H1 (cell line): ENCODE results near the gene GNG11. TPM values are rescaled to one million over a fixed set of nuclear protein-coding genes. Genes with fewer than 3 reads are reported as not detected.

Source experiments
- CTCF ChIA-PET: fragments of 300-600 bp; sonication (Branson Sonifier 250); formaldehyde crosslinking; loops from one replicate; lab custom pipeline; 2021; ENCODE audit not compliant: partially characterized antibody; lab: Charles Lee
- POLR2A ChIA-PET: fragments of 300-600 bp; sonication (Branson Sonifier 250); formaldehyde crosslinking; loops from one replicate; lab custom pipeline; 2021; ENCODE audit warnings: inconsistent platforms; ENCODE audit not compliant: partially characterized antibody; lab: Charles Lee
- DNase-seq, 2 experiments: peaks; one replicate each; pipeline versions ENCODE4 v3.0.0 to v3.0.0-alpha.2; 2010 to 2022; ENCODE audit warnings: low spot score in 2 of 2, low read depth in 1 of 2, mixed read lengths in 1 of 2
- FAIRE-seq: peaks from 2 replicates; lab custom pipeline; 2011; peaks lifted over from hg19 to GRCh38; lab: Jason Lieb, UNC
- H2AFZ ChIP-seq: 2 replicates; pipeline ENCODE4 v1.8.1; 2012; ENCODE audit warnings: low read length, inconsistent platforms
- H2AK5ac ChIP-seq: 2 replicates; pipeline ENCODE4 v1.6.1; 2013; ENCODE audit warnings: low read depth, low read length
- H2BK120ac ChIP-seq: replicated peaks from 2 replicates; pipeline ENCODE3; 2013; ENCODE audit warnings: low read depth, low read length, inconsistent platforms
- H2BK12ac ChIP-seq: 2 replicates; pipeline ENCODE4 v1.6.1; 2013; ENCODE audit warnings: low read depth, low read length
- H2BK15ac ChIP-seq: 2 replicates; pipeline ENCODE4 v1.6.1; 2013; ENCODE audit warnings: low read length
- H2BK20ac ChIP-seq: 2 replicates; pipeline ENCODE4 v1.6.1; 2013; ENCODE audit warnings: low read length
- H2BK5ac ChIP-seq: 2 replicates; pipeline ENCODE4 v1.6.1; 2013; ENCODE audit warnings: low read depth, low read length
- H3K14ac ChIP-seq: 2 replicates; pipeline ENCODE4 v1.6.1; 2013; ENCODE audit warnings: inconsistent platforms; ENCODE audit not compliant: insufficient read length
- H3K18ac ChIP-seq: 2 replicates; pipeline ENCODE4 v1.6.1; 2013; ENCODE audit warnings: low read length; ENCODE audit errors: extremely low read depth
- H3K23ac ChIP-seq: 2 replicates; pipeline ENCODE4 v1.6.1; 2013; ENCODE audit warnings: inconsistent platforms; ENCODE audit not compliant: insufficient read length
- H3K23me2 ChIP-seq: 2 replicates; pipeline ENCODE4 v1.6.1; 2013; ENCODE audit warnings: low read depth, low read length
- H3K27ac ChIP-seq: 2 replicates; pipeline ENCODE4 v1.6.1; 2011; ENCODE audit warnings: low read depth, low read length, inconsistent platforms
- H3K27me3 ChIP-seq, 4 experiments: replicated peaks in 1 of 4; 1 replicate in 1 of 4; 2 replicates in 3 of 4; pipeline versions ENCODE4 v1.6.1 to v1.8.1; 2011 to 2013; ENCODE audit warnings: low read length in 3 of 4, mild to moderate bottlenecking in 3 of 4, inconsistent platforms in 2 of 4, mixed read lengths in 2 of 4, moderate library complexity in 1 of 4; ENCODE audit not compliant: control insufficient read depth in 3 of 4, insufficient read depth in 3 of 4; ENCODE audit errors: extremely low read depth in 1 of 4
- H3K36me3 ChIP-seq, 4 experiments: 2 replicates each; pipeline versions ENCODE4 v1.6.1 to v1.8.1; 2011 to 2013; ENCODE audit warnings: mild to moderate bottlenecking in 4 of 4, low read length in 3 of 4, moderate library complexity in 2 of 4, control low read depth in 1 of 4, inconsistent platforms in 1 of 4; ENCODE audit not compliant: insufficient read depth in 4 of 4, control insufficient read depth in 2 of 4
- H3K4ac ChIP-seq: replicated peaks from 2 replicates; pipeline ENCODE3; 2013; ENCODE audit warnings: low read length, low read depth, mixed read lengths, inconsistent platforms; ENCODE audit not compliant: insufficient read length
- H3K4me1 ChIP-seq, 4 experiments: replicated peaks in 1 of 4; 1 replicate in 1 of 4; 2 replicates in 3 of 4; pipeline versions ENCODE4 v1.6.1 to v1.8.1; 2011 to 2013; ENCODE audit warnings: low read length in 3 of 4, inconsistent platforms in 2 of 4, mixed read lengths in 1 of 4; ENCODE audit not compliant: insufficient read depth in 4 of 4, control insufficient read depth in 3 of 4
- H3K4me2 ChIP-seq, 2 experiments: 2 replicates each; pipeline versions ENCODE4 v1.6.1 to v1.8.1; 2011 to 2013; ENCODE audit warnings: low read depth in 2 of 2, low read length in 2 of 2, control low read depth in 1 of 2, inconsistent platforms in 1 of 2, mild to moderate bottlenecking in 1 of 2; ENCODE audit not compliant: insufficient read depth in 1 of 2
- H3K4me3 ChIP-seq, 4 experiments: fragments of 200-600, 300-600 bp in 1 of 4; sonication (generic), shearing (Covaris generic), sonication (Bioruptor Twin) in 1 of 4; 2 replicates each; pipeline versions ENCODE4 v1.5.1 to v1.8.1; 2011 to 2016; ENCODE audit warnings: low read length in 4 of 4, low read depth in 3 of 4, control low read depth in 2 of 4, inconsistent platforms in 2 of 4, mild to moderate bottlenecking in 2 of 4, mixed read lengths in 1 of 4, moderate library complexity in 1 of 4; ENCODE audit not compliant: insufficient read depth in 2 of 4; ENCODE audit errors: extremely low read depth in 1 of 4
- H3K56ac ChIP-seq: replicated peaks from 2 replicates; pipeline ENCODE3; 2013; ENCODE audit warnings: low read depth, mild to moderate bottlenecking, mixed read lengths, low read length, inconsistent platforms; ENCODE audit not compliant: insufficient read length
- H3K79me1 ChIP-seq: 2 replicates; pipeline ENCODE4 v1.6.1; 2013; ENCODE audit warnings: low read depth, low read length, control low read depth
- H3K79me2 ChIP-seq, 2 experiments: 2 replicates each; pipeline versions ENCODE4 v1.6.1 to v1.8.1; 2012 to 2013; ENCODE audit warnings: low read length in 2 of 2, mild to moderate bottlenecking in 2 of 2, inconsistent platforms in 1 of 2; ENCODE audit not compliant: insufficient read depth in 2 of 2, control insufficient read depth in 1 of 2
- H3K9ac ChIP-seq, 4 experiments: replicated peaks in 1 of 4; 1 replicate in 1 of 4; 2 replicates in 3 of 4; pipeline versions ENCODE4 v1.6.1 to v1.8.1; 2011 to 2013; ENCODE audit warnings: low read depth in 3 of 4, low read length in 3 of 4, control low read depth in 2 of 4, mild to moderate bottlenecking in 2 of 4, moderate library complexity in 2 of 4, inconsistent platforms in 1 of 4; ENCODE audit errors: extremely low read depth in 1 of 4
- H3K9me3 ChIP-seq, 2 experiments: 2 replicates each; pipeline versions ENCODE4 v1.6.1 to v1.8.1; 2012 to 2013; ENCODE audit warnings: mild to moderate bottlenecking in 2 of 2, moderate library complexity in 2 of 2, control low read depth in 1 of 2, inconsistent platforms in 1 of 2, low read depth in 1 of 2, low read length in 1 of 2, mixed read lengths in 1 of 2; ENCODE audit not compliant: insufficient read depth in 2 of 2
- H4K20me1 ChIP-seq, 2 experiments: replicated peaks in 1 of 2; 2 replicates each; pipeline versions ENCODE3 to v1.8.1; 2011 to 2013; ENCODE audit warnings: inconsistent platforms in 2 of 2, low read length in 2 of 2, mild to moderate bottlenecking in 1 of 2; ENCODE audit not compliant: insufficient read depth in 2 of 2, control insufficient read depth in 1 of 2
- H4K5ac ChIP-seq: 2 replicates; pipeline ENCODE4 v1.6.1; 2013; ENCODE audit warnings: low read length, low read depth, mixed read lengths, inconsistent platforms; ENCODE audit not compliant: insufficient read length
- H4K8ac ChIP-seq: 2 replicates; pipeline ENCODE4 v1.8.0; 2013; ENCODE audit warnings: mild to moderate bottlenecking, moderate library complexity, low read length, inconsistent platforms; ENCODE audit not compliant: insufficient read depth; ENCODE audit errors: extremely low read depth
- H4K91ac ChIP-seq: replicated peaks from 2 replicates; pipeline ENCODE3; 2013; ENCODE audit warnings: low read length, mixed read lengths, inconsistent platforms; ENCODE audit not compliant: insufficient read length
- BCL11A ChIP-seq, 2 experiments: IDR thresholded peaks; one replicate each; pipeline ENCODE4 v1.6.1; 2011; ENCODE audit warnings: low read depth in 2 of 2, low read length in 2 of 2, mild to moderate bottlenecking in 2 of 2
- CBX5 ChIP-seq: fragments of 300-800, 300-1000 bp; sonication (generic); IDR thresholded peaks from 2 replicates; pipeline ENCODE4 v1.7.1; 2016; ENCODE audit warnings: antibody characterized with exemption, low read length, low read depth
- KDM5A ChIP-seq: fragments of 200-600 bp; IDR thresholded peaks from 2 replicates; pipeline ENCODE4 v1.7.1; 2012; ENCODE audit warnings: mild to moderate bottlenecking, low read length, inconsistent platforms, mixed read lengths
- POLR2AphosphoS5 ChIP-seq: IDR thresholded peaks from 2 replicates; pipeline ENCODE4 v1.6.1; 2011; ENCODE audit warnings: low read depth, low read length
- SP2 ChIP-seq: IDR thresholded peaks from 2 replicates; pipeline ENCODE4 v1.6.1; 2012; ENCODE audit warnings: mild to moderate bottlenecking, low read length, inconsistent platforms
- SP4 ChIP-seq: IDR thresholded peaks from 2 replicates; pipeline ENCODE4 v1.6.1; 2012; ENCODE audit warnings: low read length, inconsistent platforms
- SRF ChIP-seq: IDR thresholded peaks from 2 replicates; pipeline ENCODE4 v1.6.1; 2011; ENCODE audit warnings: mild to moderate bottlenecking, low read depth, low read length, moderate library complexity
- TBP ChIP-seq: IDR thresholded peaks from 2 replicates; pipeline ENCODE4 v1.6.1; 2011; ENCODE audit warnings: low read depth, low read length, improper control_type of control experiment
- polyA plus RNA-seq, 7 experiments: library from polyadenylated mRNA; depleted of rRNA in 3 of 7; stranded (reverse) in 5 of 7; unstranded in 2 of 7; fragments of >200 nt in 5 of 7; fragments of 200-250 nt in 2 of 7; gene quantifications; 1 replicate in 5 of 7; 2 replicates in 1 of 7; 4 replicates in 1 of 7; pipeline versions ENCODE4 v1.2.1 to v1.2.3, GENCODE V29; 2011 to 2013; ENCODE audit warnings: missing spikeins in 2 of 7, mixed read lengths in 2 of 7
- total RNA-seq: library from RNA; stranded (reverse); fragmentation: NEBNext Ultra II Directional; extraction: Animal tissue kit (Norgen Biotek cat#: 25700); gene quantifications from 2 replicates; pipeline ENCODE4 v1.2.1, GENCODE V29; 2021
- TF ChIP-seq, protein P1 (sequence below): IDR thresholded peaks from 2 replicates; pipeline ENCODE4 v1.6.1; 2011; ENCODE audit warnings: low read depth, mild to moderate bottlenecking, low read length; ENCODE audit not compliant: insufficient read depth

The GNG11 gene
- total and polyA plus RNA-seq, 2 of the 8 experiments (the other 6 are each of a cell fraction or from before 2014, with no cell fraction given), result 0.38 to 1.3 TPM

- no peak overlapping the region for H3K9ac ChIP-seq
- no peak overlapping the region for H2BK12ac ChIP-seq
- H4K91ac ChIP-seq, result no peak overlapping the region
- H4K8ac ChIP-seq, result no peak overlapping the region
- no peak overlapping the region for H3K18ac ChIP-seq
- no peaks in the 10 kb centered on the region for H3K79me2 ChIP-seq
- no peaks in the 10 kb centered on the region for H3K4me1 ChIP-seq
- no peak overlapping the region for H3K27ac ChIP-seq
- no peak overlapping the region for H2BK120ac ChIP-seq
- H3K79me1 ChIP-seq, result no peaks in the 10 kb centered on the region
- no peak overlapping the region for H2BK15ac ChIP-seq
- POLR2A ChIA-PET, result no interaction called here
- H3K23ac ChIP-seq, result no peak overlapping the region
- H3K4me3 ChIP-seq, result no peak overlapping the region
- H4K5ac ChIP-seq, result no peak overlapping the region
- no peaks in the 10 kb centered on the region for H4K20me1 ChIP-seq
- no peak overlapping the region for H3K14ac ChIP-seq
- no peak overlapping the region for H3K56ac ChIP-seq
- H2AK5ac ChIP-seq, result no peak overlapping the region
- peaks cover 0 to 2% (median under 1%) of the 10 kb centered on the region in 4 experiments; a peak in 3 of 7 replicates for H3K27me3 ChIP-seq
- TF ChIP-seq, protein P1, sequence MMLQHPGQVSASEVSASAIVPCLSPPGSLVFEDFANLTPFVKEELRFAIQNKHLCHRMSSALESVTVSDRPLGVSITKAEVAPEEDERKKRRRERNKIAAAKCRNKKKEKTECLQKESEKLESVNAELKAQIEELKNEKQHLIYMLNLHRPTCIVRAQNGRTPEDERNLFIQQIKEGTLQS, result no peak
- TF ChIP-seq TBP, result no peak
- no peak for TF ChIP-seq KDM5A
- TF ChIP-seq SRF, result no peak
- no peak for TF ChIP-seq POLR2AphosphoS5
- no peak for TF ChIP-seq BCL11A (IDR thresholded peaks at IDR 0.05; ENCODE audit: low read depth in 2 of 2, low read length in 2 of 2)
- no peak for TF ChIP-seq SP2
- TF ChIP-seq SP4, result no peak
- no peak for TF ChIP-seq CBX5
- no peaks in the 10 kb centered on the region for H3K23me2 ChIP-seq
- no peak overlapping the region for H3K4ac ChIP-seq
- H3K9me3 ChIP-seq, result no peaks in the 10 kb centered on the region
- FAIRE-seq, result no peak
- H3K36me3 ChIP-seq, result no peaks in the 10 kb centered on the region
- H3K4me2 ChIP-seq, result no peak overlapping the region
- no peak overlapping the region for H2BK5ac ChIP-seq
- H2BK20ac ChIP-seq, result no peak overlapping the region
- CTCF ChIA-PET, result interaction anchor here (0.8 to 1.5 kb wide), 2 partner anchors 13 to 19 kb away, joined by 3 read pairs; no protein-coding TSS in a partner anchor
- DNase-seq, result no peak
- H2AFZ ChIP-seq, result no peak overlapping the region
Measured at GRCh38 chr7:93883917-93884345, 37.6 kb upstream of the GNG11 start.
